SHP77 treated with DMSO at 0.1 percent for 48 hours (cell line): ENCODE measurements around the gene ST7.

ENCODE experiments used
- DNase-seq: peaks from one replicate; lab custom pipeline; 2025; lab: John Stamatoyannopoulos, UW

Gene ST7

GRCh38 chr7:117067340-117067739 lies 114.0 kb downstream of the ST7 start:
- DNase-seq, result no peak

GRCh38 chr7:117068511-117069145 lies 115.3 kb downstream of the ST7 start:
- DNase-seq, result peak; percentile 85

GRCh38 chr7:117069379-117069778 lies 116.1 kb downstream of the ST7 start:
- DNase-seq, result peak; percentile 45

- peak; percentile 44 for DNase-seq
These were observed 118.2 kb downstream of the ST7 start for GRCh38 chr7:117071551-117071950.

GRCh38 chr7:117072620-117073118 lies 119.4 kb downstream of the ST7 start:
- DNase-seq, result peak; percentile 68

GRCh38 chr7:117074378-117074777 lies 121.1 kb downstream of the ST7 start:
- no peak for DNase-seq

- no peak for DNase-seq
These were observed 122.6 kb downstream of the ST7 start for GRCh38 chr7:117075934-117076333.

- no peak for DNase-seq
These were observed 123.2 kb downstream of the ST7 start for GRCh38 chr7:117076426-117076943.

- no peak for DNase-seq
These were observed 124.4 kb downstream of the ST7 start for GRCh38 chr7:117077658-117078057.

GRCh38 chr7:117082647-117083046 lies 129.3 kb downstream of the ST7 start:
- no peak for DNase-seq

- DNase-seq, result peak; percentile 10
These were observed 130.3 kb downstream of the ST7 start for GRCh38 chr7:117083648-117084047.

- DNase-seq, result no peak
These were observed 131.0 kb downstream of the ST7 start for GRCh38 chr7:117084286-117084685.

GRCh38 chr7:117085275-117085674 lies 132.0 kb downstream of the ST7 start:
- no peak for DNase-seq

GRCh38 chr7:117085769-117086463 lies 132.6 kb downstream of the ST7 start:
- DNase-seq, result no peak

- DNase-seq, result no peak
These were observed 133.5 kb downstream of the ST7 start for GRCh38 chr7:117086788-117087187.

GRCh38 chr7:117087639-117088396 lies 134.5 kb downstream of the ST7 start:
- DNase-seq, result no peak

GRCh38 chr7:117088623-117089194 lies 135.4 kb downstream of the ST7 start:
- no peak for DNase-seq

- no peak for DNase-seq
These were observed 137.5 kb downstream of the ST7 start for GRCh38 chr7:117090791-117091190.

GRCh38 chr7:117091721-117092120 lies 138.4 kb downstream of the ST7 start:
- DNase-seq, result no peak

- no peak for DNase-seq
These were observed 139.5 kb downstream of the ST7 start for GRCh38 chr7:117092785-117093184.

- no peak for DNase-seq
These were observed 141.2 kb downstream of the ST7 start for GRCh38 chr7:117094457-117094856.

- no peak for DNase-seq
These were observed 141.8 kb downstream of the ST7 start for GRCh38 chr7:117095055-117095454.
